HL-60 (cell line): Measurements from ENCODE around the gene KDM3B.

Experiments
- CTCF ChIP-seq: IDR thresholded peaks from one replicate; pipeline ENCODE4 v1.5.1; 2011; ENCODE audit warnings: low read length, control low read depth, inconsistent platforms; ENCODE audit not compliant: insufficient read depth
- POLR2AphosphoS5 ChIP-seq: IDR thresholded peaks from 2 replicates; pipeline ENCODE4 v1.6.1; 2012; ENCODE audit warnings: low read depth
- SPI1 ChIP-seq: IDR thresholded peaks from 2 replicates; pipeline ENCODE4 v1.6.1; 2012; ENCODE audit warnings: low read depth, mild to moderate bottlenecking, borderline replicate concordance

GRCh38 chr5:138316355-138316754 lies 36.1 kb upstream of the KDM3B start:
- no peak for TF ChIP-seq CTCF
- no peak for TF ChIP-seq POLR2AphosphoS5
- TF ChIP-seq SPI1, result no peak
